Measurements from ENCODE around the gene BCAR1. TPM values are rescaled to one million over a fixed set of nuclear protein-coding genes. Genes with fewer than 3 reads are reported as not detected.

Gene BCAR1
- total and polyA plus RNA-seq, 12 donors = 54.6 to 85.2 (median 71.3) TPM

DNA sequence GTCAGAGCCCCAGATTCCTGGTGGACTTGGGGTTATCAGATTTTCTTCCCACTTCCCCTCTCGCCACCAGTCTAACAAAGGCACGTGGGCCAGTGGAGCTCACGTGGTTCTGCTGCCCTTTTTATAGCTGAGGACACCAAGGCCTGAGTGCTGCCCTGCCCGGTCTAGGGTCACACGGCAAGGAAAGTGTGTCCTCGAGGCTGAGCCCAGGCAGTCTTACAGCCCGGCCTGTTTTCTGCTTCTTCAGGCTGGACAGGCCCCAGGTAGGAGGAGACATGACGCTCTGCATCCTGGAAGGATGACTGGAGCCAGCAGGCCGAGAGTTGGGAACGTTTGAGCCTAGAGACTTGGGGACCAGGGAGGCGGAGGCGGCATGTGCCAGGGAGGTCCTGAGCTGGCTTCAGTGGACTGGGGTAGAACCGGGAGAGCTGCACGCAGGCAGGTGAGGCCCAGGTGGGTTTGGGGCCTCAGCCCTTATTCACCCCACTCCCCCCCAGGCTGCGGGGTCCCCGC is 29.1 kb downstream of the BCAR1 start:
- H3K4me1 ChIP-seq = peaks cover 0 to 33% (median 4%) of the 10 kb centered on the region in 9 donors
- H3K36me3 ChIP-seq = peaks cover 0 to 1% (median 0%) of the 10 kb centered on the region in 9 donors
- TF ChIP-seq, protein P1, sequence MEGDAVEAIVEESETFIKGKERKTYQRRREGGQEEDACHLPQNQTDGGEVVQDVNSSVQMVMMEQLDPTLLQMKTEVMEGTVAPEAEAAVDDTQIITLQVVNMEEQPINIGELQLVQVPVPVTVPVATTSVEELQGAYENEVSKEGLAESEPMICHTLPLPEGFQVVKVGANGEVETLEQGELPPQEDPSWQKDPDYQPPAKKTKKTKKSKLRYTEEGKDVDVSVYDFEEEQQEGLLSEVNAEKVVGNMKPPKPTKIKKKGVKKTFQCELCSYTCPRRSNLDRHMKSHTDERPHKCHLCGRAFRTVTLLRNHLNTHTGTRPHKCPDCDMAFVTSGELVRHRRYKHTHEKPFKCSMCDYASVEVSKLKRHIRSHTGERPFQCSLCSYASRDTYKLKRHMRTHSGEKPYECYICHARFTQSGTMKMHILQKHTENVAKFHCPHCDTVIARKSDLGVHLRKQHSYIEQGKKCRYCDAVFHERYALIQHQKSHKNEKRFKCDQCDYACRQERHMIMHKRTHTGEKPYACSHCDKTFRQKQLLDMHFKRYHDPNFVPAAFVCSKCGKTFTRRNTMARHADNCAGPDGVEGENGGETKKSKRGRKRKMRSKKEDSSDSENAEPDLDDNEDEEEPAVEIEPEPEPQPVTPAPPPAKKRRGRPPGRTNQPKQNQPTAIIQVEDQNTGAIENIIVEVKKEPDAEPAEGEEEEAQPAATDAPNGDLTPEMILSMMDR (IDR thresholded peaks at IDR 0.05) = no peak
- H3K4me3 ChIP-seq = no peak overlapping the region
- intact Hi-C loops (cut with DNase I) = no loop called here
- ATAC-seq (peak in 2 of 8 donors; percentile 12 to 29), DNase-seq (no peak)
- no peaks in the 10 kb centered on the region for H3K9me3 ChIP-seq
- 66 to 69% methylated on average over 16 of the region's 16 CpGs for WGBS, 2 donors
- H3K27ac ChIP-seq = no peak overlapping the region
- H3K27me3 ChIP-seq = peaks cover 0 to 17% (median 0%) of the 10 kb centered on the region in 7 donors

DNA sequence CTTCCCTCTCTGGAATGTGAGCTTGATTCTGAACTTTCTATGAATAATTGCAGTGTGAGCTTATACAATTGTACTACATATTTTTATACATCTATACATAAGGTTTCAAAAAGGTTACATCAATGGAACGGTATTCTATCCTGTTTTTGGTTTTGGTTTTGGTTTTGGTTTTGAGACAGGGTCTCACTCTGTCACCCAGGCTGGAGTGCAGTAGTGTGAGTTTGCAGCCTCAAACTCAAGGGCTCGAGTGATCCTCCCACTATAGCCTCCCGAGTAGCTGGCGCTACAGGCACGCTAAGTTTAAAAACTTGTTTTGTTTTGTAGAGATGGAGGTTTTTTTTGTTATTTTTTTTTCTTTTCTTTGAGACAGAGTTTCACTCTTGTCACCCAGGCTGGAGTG is 31.6 kb downstream of the BCAR1 start:
- Histone ChIP-seq H3K27me3 (peaks cover 0 to 6% (median 0%) of the 10 kb centered on the region in 7 donors), H3K4me3 (peak overlapping the region in 2 of 10 donors; percentile 5 to 18), H3K27ac (no peak overlapping the region), H3K36me3 (no peaks in the 10 kb centered on the region), H3K4me1 (peaks cover 0 to 10% (median 0%) of the 10 kb centered on the region in 9 donors), H3K9me3 (no peaks in the 10 kb centered on the region)
- 71 to 81% methylated on average over 5 of the region's 5 CpGs for WGBS, 2 donors
- DNase-seq = no peak
- TF ChIP-seq, protein P1 (IDR thresholded peaks at IDR 0.05) = no peak
- ATAC-seq = no peak
- intact Hi-C loops (cut with DNase I) = loop anchor here in 1 of 10 donors (2.0 kb wide), 1 partner anchor 17 kb away; no protein-coding TSS in a partner anchor

DNA sequence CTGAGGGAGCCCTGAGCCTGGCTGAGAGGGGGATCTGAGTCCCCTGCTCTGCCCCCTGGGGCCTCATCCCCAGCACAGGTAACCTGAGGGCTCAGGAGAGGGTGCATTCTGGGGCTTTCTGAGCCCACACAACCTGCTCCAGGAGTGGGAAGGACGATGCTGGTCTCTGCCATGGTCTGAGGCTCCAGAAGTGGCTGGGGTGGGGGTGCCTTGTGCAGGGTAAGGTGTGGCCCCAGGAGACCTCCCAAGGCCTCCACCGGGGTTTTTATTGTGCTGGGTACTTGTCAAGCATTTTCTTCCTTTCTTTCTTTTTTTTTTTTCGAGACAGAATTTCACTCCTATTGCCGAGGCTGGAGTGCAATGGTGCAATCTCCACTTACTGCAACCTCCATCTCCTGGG is 32.3 kb downstream of the BCAR1 start:
- WGBS, 2 donors = 82 to 83% methylated on average over 4 of the region's 4 CpGs
- Histone ChIP-seq H3K9me3 (no peaks in the 10 kb centered on the region), H3K4me1 (peaks cover 0 to 7% (median 0%) of the 10 kb centered on the region in 9 donors), H3K4me3 (no peak overlapping the region), H3K36me3 (no peaks in the 10 kb centered on the region), H3K27me3 (no peaks in the 10 kb centered on the region), H3K27ac (no peak overlapping the region)
- intact Hi-C loops (cut with DNase I) = no loop called here
- DNase-seq (no peak), ATAC-seq (no peak)
- TF ChIP-seq, protein P1 (IDR thresholded peaks at IDR 0.05) = no peak

DNA sequence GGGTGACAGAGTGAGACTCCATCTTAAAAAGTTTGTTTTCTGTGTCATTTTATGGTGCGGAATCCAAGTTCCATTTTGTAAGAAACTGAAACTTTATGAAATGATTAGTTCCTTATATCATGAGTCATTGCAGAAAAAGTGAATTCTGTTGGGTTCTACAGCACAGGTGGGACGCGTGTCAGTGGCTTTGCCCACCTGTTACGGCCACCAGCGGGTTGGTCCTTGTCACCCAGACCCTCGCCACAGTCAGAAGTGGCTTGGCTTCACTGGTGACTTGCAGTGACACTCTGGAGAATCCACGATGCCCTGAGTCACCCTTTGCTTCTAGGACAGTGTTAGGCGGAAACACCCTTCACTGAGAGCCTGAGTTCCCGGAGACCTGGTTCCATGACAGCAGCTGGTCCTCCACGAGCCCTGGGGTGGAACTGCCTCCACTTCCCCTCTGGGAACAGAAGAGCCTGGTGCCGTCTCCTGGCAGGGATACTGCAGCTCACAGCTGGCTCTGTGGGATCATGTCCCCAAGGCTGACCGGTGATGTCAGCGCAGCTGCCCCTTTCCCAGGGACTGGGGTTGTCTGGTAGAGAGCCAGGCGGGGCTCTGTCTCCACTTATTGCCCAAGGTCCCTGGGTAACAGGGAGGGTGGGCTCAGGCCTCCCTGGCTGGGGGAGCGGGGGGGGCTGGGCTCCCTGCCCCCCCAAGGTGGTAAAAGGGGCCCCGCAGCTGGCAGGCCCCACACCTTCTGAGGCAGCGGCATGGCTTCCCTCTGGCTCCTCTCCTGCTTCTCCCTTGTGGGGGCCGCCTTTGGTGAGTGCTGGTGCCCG is 33.0 kb downstream of the BCAR1 start, which contains the start of gene CTRB1:
TSS of gene CTRB1 (plus strand) at position 733 of the 821 bp plus-strand sequence. CDS start at position 753, 20 bp downstream.
- intact Hi-C loops (cut with DNase I) = no loop called here
- Histone ChIP-seq H3K36me3 (no peaks in the 10 kb centered on the region), H3K27me3 (no peaks in the 10 kb centered on the region), H3K27ac (no peak within 1 kb of the TSS), H3K4me1 (peaks cover 0 to 7% (median 0%) of the 10 kb centered on the region in 9 donors), H3K4me3 (peak within 1 kb of the TSS in 2 of 10 donors; percentile 5 to 18), H3K9me3 (no peaks in the 10 kb centered on the region)
- DNase-seq (no peak), ATAC-seq (peak in 2 of 8 donors; percentile 7 to 23)
- WGBS, 2 donors = 82 to 85% methylated on average over 19 of the region's 19 CpGs
- TF ChIP-seq, protein P1 (IDR thresholded peaks at IDR 0.05) = no peak
